SK-N-MC (cell line): ENCODE data around the gene RNF8.

Experiments
- EZH2 ChIP-seq: fragments of 200-600 bp; sonication (generic); IDR thresholded peaks from one replicate; pipeline ENCODE4 v1.6.1; 2017; ENCODE audit warnings: antibody characterized with exemption
- POLR2AphosphoS5 ChIP-seq: IDR thresholded peaks from 2 replicates; pipeline ENCODE4 v1.6.1; 2012; ENCODE audit warnings: mild to moderate bottlenecking, low read depth, low read length, borderline replicate concordance

GRCh38 chr6:37381579-37381978 lies 27.8 kb downstream of the RNF8 start:
- TF ChIP-seq POLR2AphosphoS5 (no peak), EZH2 (no peak)
